ENCODE measurements around the gene BLTP1.

BLTP1 gene

GRCh38 chr4:122170775-122171174 lies 18.6 kb downstream of the BLTP1 start:
- DNase-seq = no peak

GRCh38 chr4:122171323-122171722 lies 19.2 kb downstream of the BLTP1 start:
- no peak for DNase-seq

- DNase-seq = no peak
These were observed 20.1 kb downstream of the BLTP1 start for GRCh38 chr4:122172266-122172665.

- DNase-seq = no peak
These were observed 26.8 kb downstream of the BLTP1 start for GRCh38 chr4:122178961-122179360.

GRCh38 chr4:122195718-122196117 lies 43.6 kb downstream of the BLTP1 start:
- DNase-seq = no peak

Measured in stimulated activated CD4-positive, alpha-beta T cell treated with anti-CD3 and anti-CD28 coated beads, Interleukin-12 subunit alpha, Interleukin-12 subunit beta, amount 100 ng/mL, for 4 hours (primary cell).